Measurements from ENCODE around the gene PIMREG.

DNA sequence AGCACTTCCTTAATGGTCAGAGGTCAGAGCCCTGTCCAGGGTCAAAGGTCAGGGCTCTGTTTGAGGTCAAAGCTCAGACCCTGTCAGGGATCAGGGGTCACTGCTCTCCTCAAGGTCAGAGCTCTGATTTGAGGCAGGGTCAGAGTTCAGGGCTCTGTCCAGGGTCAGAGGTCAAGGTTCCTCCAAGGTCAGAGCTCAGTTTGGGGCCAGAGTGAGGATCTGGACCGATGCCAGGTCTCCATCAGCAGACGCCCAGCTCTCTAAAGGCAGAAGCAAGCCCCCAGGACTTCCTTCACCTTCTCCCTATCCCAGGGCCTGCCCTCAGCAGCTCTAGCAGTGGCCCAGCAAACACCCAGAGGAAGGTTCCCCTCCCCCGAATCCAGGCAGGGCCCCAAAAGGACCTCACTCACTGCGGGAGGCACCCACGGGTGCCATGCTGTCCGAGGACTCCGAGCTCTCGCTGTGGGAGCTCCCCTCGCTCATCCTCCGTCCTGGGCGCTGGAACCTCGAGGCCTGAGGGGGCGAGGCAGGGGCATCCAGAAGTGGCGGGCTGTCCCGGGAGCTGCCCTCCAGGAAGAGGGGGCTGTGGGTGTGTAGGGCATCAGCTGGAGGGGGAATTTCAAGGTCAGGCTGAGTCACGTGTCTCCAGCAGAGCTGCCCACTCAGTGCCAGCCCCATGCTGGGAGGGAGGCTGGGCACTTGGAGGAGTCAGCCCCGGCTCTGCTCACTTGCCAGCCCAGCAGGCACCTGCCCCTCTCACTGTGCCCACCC lies 26.7 kb downstream of the PIMREG start:
- TF ChIP-seq RAD21 (conservative IDR thresholded peaks at IDR 0.05 in 1 of 2, IDR thresholded peaks at IDR 0.05 in 1 of 2) (no peak), CTCF (IDR thresholded peaks at IDR 0.05) (no peak)

Measured in A549 (cell line).